PC-9 (cell line): ENCODE measurements around the gene EVI5. TPM values are rescaled to one million over a fixed set of nuclear protein-coding genes. Genes with fewer than 3 reads are reported as not detected.
A peak's percentile ranks its signal among the peaks of the same experiment; 100 is the strongest.

Experiments
- Bru-seq: library from RNA; stranded (reverse); fragments of 400-500 nt; gene quantifications from one replicate; lab custom pipeline; 2021; lab: Mats Ljungman, UMichigan
- BruChase-seq, 2 experiments: library from RNA; stranded (reverse); fragments of 400-500 nt; gene quantifications; one replicate each; lab custom pipeline; 2021; lab: Mats Ljungman, UMichigan
- BruUV-seq: library from RNA; stranded (reverse); fragments of 400-500 nt; replicated peaks from 2 replicates; lab custom pipeline; 2021; lab: Mats Ljungman, UMichigan
- CTCF ChIA-PET: fragments of 300-600 bp; sonication (Branson Sonifier 250); formaldehyde crosslinking; loops from one replicate; lab custom pipeline; 2022; ENCODE audit warnings: antibody characterized with exemption; lab: Charles Lee
- POLR2A ChIA-PET: fragments of 300-600 bp; sonication (Branson Sonifier 250); formaldehyde crosslinking; loops from one replicate; lab custom pipeline; 2022; ENCODE audit warnings: antibody characterized with exemption; ENCODE audit not compliant: unreplicated experiment; lab: Charles Lee
- DNase-seq, 2 experiments: peaks; one replicate each; pipeline versions ENCODE4 v3.0.0 to v3.0.0-alpha.2; 2015 to 2022; ENCODE audit warnings: mixed read lengths in 1 of 2
- H2AFZ ChIP-seq: fragments of 200-600 bp; sonication (generic); 2 replicates; pipeline ENCODE4 v1.8.1; 2017; ENCODE audit warnings: antibody characterized with exemption
- H3F3A ChIP-seq: fragments of 200-600 bp; sonication (generic); 2 replicates; pipeline ENCODE4 v1.8.1; 2017; ENCODE audit warnings: antibody characterized with exemption, mild to moderate bottlenecking, low read depth; ENCODE audit not compliant: insufficient read depth
- H3K27ac ChIP-seq: fragments of 200-600 bp; sonication (generic); 2 replicates; pipeline ENCODE4 v1.6.1; 2016; ENCODE audit warnings: mixed run types
- H3K27me3 ChIP-seq: fragments of 200-600 bp; sonication (generic); 2 replicates; pipeline ENCODE4 v1.6.1; 2016; ENCODE audit warnings: low read depth, mixed run types; ENCODE audit not compliant: insufficient read depth
- H3K36me3 ChIP-seq: fragments of 200-600 bp; sonication (generic); 2 replicates; pipeline ENCODE4 v1.6.1; 2016; ENCODE audit warnings: low read depth, mixed run types
- H3K4me1 ChIP-seq: fragments of 200-600 bp; sonication (generic); replicated peaks from 2 replicates; pipeline ENCODE4 v1.6.1; 2016; ENCODE audit warnings: mixed run types; ENCODE audit not compliant: insufficient read depth
- H3K4me2 ChIP-seq: fragments of 200-600 bp; sonication (generic); 2 replicates; pipeline ENCODE4 v1.6.1; 2017; ENCODE audit warnings: mixed run types
- H3K4me3 ChIP-seq: fragments of 200-600 bp; sonication (generic); 2 replicates; pipeline ENCODE4 v1.6.1; 2016; ENCODE audit warnings: mixed run types
- H3K79me2 ChIP-seq: fragments of 200-600 bp; sonication (generic); 2 replicates; pipeline ENCODE4 v1.6.1; 2017; ENCODE audit warnings: low read depth, mixed run types
- H3K9me2 ChIP-seq: fragments of 200-600 bp; sonication (generic); 2 replicates; pipeline ENCODE4 v1.8.1; 2017; ENCODE audit warnings: mild to moderate bottlenecking; ENCODE audit not compliant: insufficient read depth
- H3K9me3 ChIP-seq: fragments of 200-600 bp; sonication (generic); 2 replicates; pipeline ENCODE4 v1.8.1; 2016; ENCODE audit warnings: low read depth; ENCODE audit not compliant: insufficient read depth
- H4K20me1 ChIP-seq: fragments of 200-600 bp; sonication (generic); 2 replicates; pipeline ENCODE4 v1.8.1; 2017; ENCODE audit not compliant: insufficient read depth
- CTCF ChIP-seq: fragments of 200-600 bp; sonication (generic); conservative IDR thresholded peaks from 2 replicates; pipeline ENCODE4 v1.6.1; 2017; ENCODE audit warnings: mixed run types, antibody characterized with exemption, mild to moderate bottlenecking, moderate library complexity
- EZH2 ChIP-seq: fragments of 200-600 bp; sonication (generic); IDR thresholded peaks from 2 replicates; pipeline ENCODE4 v1.8.0; 2017; ENCODE audit warnings: antibody characterized with exemption, low read depth
- intact Hi-C: fragments of 100-400 bp; cut with micrococcal nuclease; formaldehyde crosslinking; loops from one replicate; pipeline ENCODE4 v1.10.0; 2022; ENCODE audit not compliant: unreplicated experiment
- long read RNA-seq: library from polyadenylated mRNA; stranded (forward); transcript quantifications from one replicate; pipeline ENCODE4 v2.0.0, GENCODE V29; 2022
- total RNA-seq: library from RNA; stranded (reverse); gene quantifications from 2 replicates; pipeline ENCODE4 v1.2.3, GENCODE V29; 2021

EVI5 gene
- total RNA-seq (32.0 and 33.9 TPM in 2 replicates), Bru-seq, nascent RNA (percentile 83 among the genes with signal in this experiment), BruChase-seq, experiment 1, labeled RNA remaining after a 2-hour chase (percentile 82 among the genes with signal in this experiment), BruChase-seq, experiment 2, labeled RNA remaining after a 6-hour chase (percentile 67 among the genes with signal in this experiment)
- long read RNA-seq, full-length matches to known transcripts, result 1 of 18 reads
- long read RNA-seq, partial matches to known transcripts, result 5 of 18 reads
- long read RNA-seq, other reads (novel, unspliced or antisense), result 12 of 18 reads

GRCh38 chr1:92784639-92785500, at the start of gene EVI5:
EVI5 (minus strand) TSS chr1:92785108; CDS start chr1:92736546, 48,562 bp downstream.
- ChIA-PET POLR2A (interaction anchor here (0.6 to 0.9 kb wide), 4 partner anchors 33 to 149 kb away, joined by 4 to 6 read pairs (median 4); partner anchors contain the start of gene RPL5), CTCF (interaction anchor here (1.6 kb wide), 1 partner anchor 47 kb away, joined by 4 read pairs; the partner anchor contains the start of gene RPL5)
- TF ChIP-seq CTCF (no peak), EZH2 (no peak)
- peak within 1 kb of the TSS; percentile 97 for H3K4me2 ChIP-seq
- peaks cover 26% of the 10 kb centered on the region for H3K4me1 ChIP-seq
- peak within 1 kb of the TSS; percentile 92 for H2AFZ ChIP-seq
- no peaks in the 10 kb centered on the region; the same call in 1 of the 2 replicates for H4K20me1 ChIP-seq
- no peaks in the 10 kb centered on the region for H3K9me3 ChIP-seq
- H3K79me2 ChIP-seq, result peaks cover 41% of the 10 kb centered on the region
- no peaks in the 10 kb centered on the region for H3K27me3 ChIP-seq
- H3K36me3 ChIP-seq, result no peaks in the 10 kb centered on the region
- H3K27ac ChIP-seq, result peak within 1 kb of the TSS; percentile 57
- peak within 1 kb of the TSS; percentile 94 for H3K4me3 ChIP-seq
- H3K9me2 ChIP-seq, result no peaks in the 10 kb centered on the region; the same call in 1 of the 2 replicates
- H3F3A ChIP-seq, result peaks cover 4% of the 10 kb centered on the region; the same call in 1 of the 2 replicates
- BruUV-seq, result no TSS peak
- DNase-seq, result peak; percentile 94 to 95
- intact Hi-C loops, result loop anchor here (1.0 to 2.0 kb wide), 3 partner anchors 19 to 47 kb away; partner anchors contain the start of gene RPL5

- no TSS peak for BruUV-seq
- peaks cover 72% of the 10 kb centered on the region for H3K36me3 ChIP-seq
- intact Hi-C loops, result loop anchor here (10.0 kb wide), 2 partner anchors 530 to 940 kb away; no protein-coding TSS in a partner anchor
- POLR2A ChIA-PET, result no interaction called here
- no peaks in the 10 kb centered on the region for H3K9me2 ChIP-seq
- TF ChIP-seq EZH2 (no peak), CTCF (no peak)
- H3K79me2 ChIP-seq, result peaks cover 78% of the 10 kb centered on the region
- no peak overlapping the region for H2AFZ ChIP-seq
- no peaks in the 10 kb centered on the region for H3K9me3 ChIP-seq
- peaks cover 67% of the 10 kb centered on the region for H4K20me1 ChIP-seq
- peak overlapping the region; percentile 92; the same call in 1 of the 2 replicates for H3K27ac ChIP-seq
- DNase-seq, result no peak
- no peaks in the 10 kb centered on the region for H3K27me3 ChIP-seq
- CTCF ChIA-PET, result no interaction called here
- H3K4me1 ChIP-seq, result peaks cover 53% of the 10 kb centered on the region
- peak overlapping the region; percentile 96 for H3K4me2 ChIP-seq
- peaks cover 67% of the 10 kb centered on the region for H3F3A ChIP-seq
- peak overlapping the region; percentile 85 for H3K4me3 ChIP-seq
These were observed 49.7 kb upstream of the EVI5 start for GRCh38 chr1:92834617-92835016.

GRCh38 chr1:92833840-92834239, 48.9 kb upstream of the EVI5 start:
- POLR2A ChIA-PET, result no interaction called here
- H4K20me1 ChIP-seq, result peaks cover 60% of the 10 kb centered on the region
- intact Hi-C loops, result loop anchor here (10.0 kb wide), 2 partner anchors 529 to 939 kb away; no protein-coding TSS in a partner anchor

More at GRCh38 chr1:92833840-92834239, 48.9 kb upstream of the EVI5 start:
- no peak for DNase-seq
- CTCF ChIA-PET, result no interaction called here
- no peak overlapping the region for H2AFZ ChIP-seq
- H3K27me3 ChIP-seq, result no peaks in the 10 kb centered on the region
- peak overlapping the region; percentile 92 for H3K27ac ChIP-seq
- peak overlapping the region; percentile 85 for H3K4me3 ChIP-seq
- H3K36me3 ChIP-seq, result peaks cover 65% of the 10 kb centered on the region
- H3K79me2 ChIP-seq, result peaks cover 70% of the 10 kb centered on the region
- peak overlapping the region; percentile 96 for H3K4me2 ChIP-seq
- no TSS peak for BruUV-seq
- peaks cover 53% of the 10 kb centered on the region for H3K4me1 ChIP-seq
- H3K9me2 ChIP-seq, result no peaks in the 10 kb centered on the region
- TF ChIP-seq EZH2, result no peak
- no peak for TF ChIP-seq CTCF
- H3F3A ChIP-seq, result peaks cover 59% of the 10 kb centered on the region
- no peaks in the 10 kb centered on the region for H3K9me3 ChIP-seq
